WTC11 (cell line): Measurements from ENCODE around the gene NMRAL1. TPM values are rescaled to one million over a fixed set of nuclear protein-coding genes. Genes with fewer than 3 reads are reported as not detected.

Experiments
- ATAC-seq: fragments of 200-7000 bp; cut with Tn5 transposase; 2 replicates; pipeline ENCODE4 v1.10.0; 2021; ENCODE audit warnings: mild to moderate bottlenecking, moderate library complexity
- CTCF ChIA-PET: fragments of 300-600 bp; sonication (Branson Sonifier 250); formaldehyde crosslinking; loops from one replicate; lab custom pipeline; 2021; ENCODE audit warnings: antibody characterized with exemption; lab: Charles Lee
- POLR2A ChIA-PET: fragments of 350-600 bp; sonication (Branson Sonifier 250); formaldehyde crosslinking; loops from one replicate; lab custom pipeline; 2021; ENCODE audit warnings: antibody characterized with exemption; lab: Charles Lee
- DNase-seq: peaks from one replicate; pipeline ENCODE4 v3.0.0; 2021; ENCODE audit warnings: low spot score
- H3K27ac Mint-ChIP-seq: 2 replicates; pipeline ENCODE4 v1.8.0; 2021; ENCODE audit warnings: mixed read lengths
- H3K27me3 Mint-ChIP-seq: 2 replicates; pipeline ENCODE4 v1.8.0; 2021; ENCODE audit warnings: low read depth, mild to moderate bottlenecking, moderate library complexity, mixed read lengths
- H3K36me3 Mint-ChIP-seq: 2 replicates; pipeline ENCODE4 v1.8.0; 2021; ENCODE audit warnings: mixed read lengths
- H3K4me1 Mint-ChIP-seq: 2 replicates; pipeline ENCODE4 v1.8.0; 2022; ENCODE audit warnings: mixed read lengths
- H3K4me3 Mint-ChIP-seq: 2 replicates; pipeline ENCODE4 v1.8.0; 2021; ENCODE audit warnings: mild to moderate bottlenecking, moderate library complexity, mixed read lengths
- H3K9me3 Mint-ChIP-seq: 2 replicates; pipeline ENCODE4 v1.8.0; 2021; ENCODE audit warnings: mixed read lengths
- AFF4 ChIP-seq: sonication (generic); formaldehyde crosslinking; IDR thresholded peaks from 2 replicates; pipeline ENCODE4 v1.8.1; 2023; ENCODE audit warnings: mild to moderate bottlenecking, missing genetic modification reagents, borderline replicate concordance
- ATF1 ChIP-seq: sonication (generic); formaldehyde crosslinking; IDR thresholded peaks from 2 replicates; pipeline ENCODE4 v1.8.1; 2023; ENCODE audit warnings: mild to moderate bottlenecking, moderate library complexity, missing genetic modification reagents
- ATF6 ChIP-seq: sonication (generic); formaldehyde crosslinking; IDR thresholded peaks from 2 replicates; pipeline ENCODE4 v1.8.1; 2023; ENCODE audit warnings: mild to moderate bottlenecking, missing genetic modification reagents
- E2F4 ChIP-seq: sonication (generic); formaldehyde crosslinking; IDR thresholded peaks from 2 replicates; pipeline ENCODE4 v1.8.1; 2022; ENCODE audit warnings: low read depth, mild to moderate bottlenecking, moderate library complexity, missing genetic modification reagents, borderline replicate concordance
- ESRRA ChIP-seq: sonication (generic); formaldehyde crosslinking; IDR thresholded peaks from 2 replicates; pipeline ENCODE4 v1.8.1; 2022; ENCODE audit warnings: mild to moderate bottlenecking, missing genetic modification reagents, borderline replicate concordance
- GTF2I ChIP-seq: fragments of 250-450 bp; sonication (Bioruptor Pico); conservative IDR thresholded peaks from 2 replicates; pipeline ENCODE4 v1.4.0; 2021; ENCODE audit warnings: mild to moderate bottlenecking
- HMGXB4 ChIP-seq: sonication (generic); formaldehyde crosslinking; IDR thresholded peaks from 2 replicates; pipeline ENCODE4 v1.8.1; 2023; ENCODE audit warnings: mild to moderate bottlenecking, moderate library complexity, missing genetic modification reagents
- IRF1 ChIP-seq: sonication (generic); formaldehyde crosslinking; IDR thresholded peaks from 2 replicates; pipeline ENCODE4 v1.8.0; 2023; ENCODE audit warnings: missing genetic modification reagents
- IRF2 ChIP-seq: sonication (generic); formaldehyde crosslinking; IDR thresholded peaks from 2 replicates; pipeline ENCODE4 v1.8.0; 2022; ENCODE audit warnings: low read depth, missing genetic modification reagents, borderline replicate concordance
- KAT7 ChIP-seq: sonication (generic); formaldehyde crosslinking; IDR thresholded peaks from 2 replicates; pipeline ENCODE4 v1.8.1; 2023; ENCODE audit warnings: missing genetic modification reagents, mild to moderate bottlenecking, borderline replicate concordance
- RELA ChIP-seq: sonication (generic); formaldehyde crosslinking; IDR thresholded peaks from 2 replicates; pipeline ENCODE4 v1.8.1; 2022; ENCODE audit warnings: missing genetic modification reagents, mild to moderate bottlenecking, borderline replicate concordance
- SMAD3 ChIP-seq: sonication (generic); formaldehyde crosslinking; IDR thresholded peaks from 2 replicates; pipeline ENCODE4 v1.8.0; 2022; ENCODE audit warnings: missing genetic modification reagents, mild to moderate bottlenecking, borderline replicate concordance
- SMAD4 ChIP-seq: sonication (generic); formaldehyde crosslinking; IDR thresholded peaks from 2 replicates; pipeline ENCODE4 v1.8.0; 2022; ENCODE audit warnings: mild to moderate bottlenecking, missing genetic modification reagents
- USF2 ChIP-seq: sonication (generic); formaldehyde crosslinking; IDR thresholded peaks from 2 replicates; pipeline ENCODE4 v1.8.1; 2023; ENCODE audit warnings: mild to moderate bottlenecking, missing genetic modification reagents, moderate library complexity
- ZNF138 ChIP-seq: sonication (generic); formaldehyde crosslinking; conservative IDR thresholded peaks from 2 replicates; pipeline ENCODE4 v1.8.1; 2022; ENCODE audit warnings: mild to moderate bottlenecking, moderate library complexity, missing genetic modification reagents
- ZNF219 ChIP-seq: sonication (generic); formaldehyde crosslinking; IDR thresholded peaks from 2 replicates; pipeline ENCODE4 v1.8.0; 2023; ENCODE audit warnings: missing genetic modification reagents, mild to moderate bottlenecking, borderline replicate concordance
- ZNF263 ChIP-seq: sonication (generic); formaldehyde crosslinking; IDR thresholded peaks from 2 replicates; pipeline ENCODE4 v1.8.1; 2022; ENCODE audit warnings: low read depth, mild to moderate bottlenecking, moderate library complexity, missing genetic modification reagents
- ZNF423 ChIP-seq: fragments of 250-450 bp; sonication (Bioruptor Pico); IDR thresholded peaks from 2 replicates; pipeline ENCODE4 v2.1.2; 2022; ENCODE audit warnings: mild to moderate bottlenecking, moderate library complexity
- total RNA-seq: library from RNA; stranded (reverse); gene quantifications from 3 replicates; pipeline ENCODE4 v1.2.3, GENCODE V29; 2021
- TF ChIP-seq, protein P1 (sequence below): sonication (generic); formaldehyde crosslinking; IDR thresholded peaks from 2 replicates; pipeline ENCODE4 v1.8.0; 2022; ENCODE audit warnings: mild to moderate bottlenecking, missing genetic modification reagents

Gene NMRAL1
- total RNA-seq, 1 experiment from 2014 or later, result 68.1 TPM

DNA sequence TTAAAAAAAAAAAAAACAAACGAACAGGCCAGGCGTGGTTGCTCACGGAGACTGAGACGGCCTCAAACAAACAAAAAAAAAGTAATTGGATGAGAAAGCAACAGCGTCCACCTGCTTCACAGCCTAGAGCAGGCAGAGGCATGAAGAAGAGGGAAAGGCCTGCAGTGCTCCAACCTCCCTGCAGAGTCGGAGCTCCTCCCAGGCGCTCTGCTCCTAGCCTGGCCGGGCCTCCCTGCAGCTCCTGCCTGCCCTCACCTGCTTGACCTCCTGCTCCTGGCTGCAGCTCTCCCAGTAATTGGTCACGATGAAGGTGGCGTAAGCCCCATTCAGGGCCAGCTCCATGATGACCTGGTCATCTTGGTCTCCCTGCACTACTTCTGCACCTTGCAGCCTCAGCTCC, 5.5 kb downstream of the NMRAL1 start (continued):
- TF ChIP-seq KAT7 (CRISPR knock-in tag), result no peak

DNA sequence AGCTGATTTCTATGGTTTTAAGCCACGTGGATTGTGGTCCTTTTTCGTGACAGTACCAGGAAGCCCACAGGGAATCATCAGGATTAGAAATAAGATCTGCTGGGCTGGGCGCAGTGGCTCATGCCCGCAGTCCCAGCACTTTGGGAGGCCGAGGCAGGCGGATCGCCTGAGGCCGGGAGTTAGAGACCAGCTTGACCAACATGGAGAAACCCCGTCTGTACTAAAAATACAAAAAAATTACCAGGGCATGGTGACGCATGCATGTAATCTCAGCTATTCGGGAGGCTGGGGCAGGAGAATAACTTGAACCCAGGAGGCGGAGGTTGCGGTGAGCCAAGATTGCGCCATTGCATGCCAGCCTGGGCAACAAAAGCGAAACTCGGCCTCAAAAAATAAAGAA, 6.5 kb downstream of the NMRAL1 start:
- peaks cover 41% of the 10 kb centered on the region for H3K36me3 Mint-ChIP-seq
- TF ChIP-seq IRF2 (no peak), SMAD3 (CRISPR knock-in tag) (no peak), SMAD4 (CRISPR knock-in tag) (no peak), ZNF263 (no peak), ZNF219 (CRISPR knock-in tag) (no peak), ESRRA (CRISPR knock-in tag) (no peak), ATF1 (no peak), AFF4 (no peak), USF2 (CRISPR knock-in tag) (no peak), IRF1 (CRISPR knock-in tag) (no peak), ZNF138 (CRISPR knock-in tag) (no peak), ATF6 (CRISPR knock-in tag) (no peak), E2F4 (CRISPR knock-in tag) (no peak), ZNF423 (no peak), HMGXB4 (CRISPR knock-in tag) (no peak), GTF2I (CRISPR knock-in tag) (no peak), RELA (CRISPR knock-in tag) (no peak)
- TF ChIP-seq, protein P1, sequence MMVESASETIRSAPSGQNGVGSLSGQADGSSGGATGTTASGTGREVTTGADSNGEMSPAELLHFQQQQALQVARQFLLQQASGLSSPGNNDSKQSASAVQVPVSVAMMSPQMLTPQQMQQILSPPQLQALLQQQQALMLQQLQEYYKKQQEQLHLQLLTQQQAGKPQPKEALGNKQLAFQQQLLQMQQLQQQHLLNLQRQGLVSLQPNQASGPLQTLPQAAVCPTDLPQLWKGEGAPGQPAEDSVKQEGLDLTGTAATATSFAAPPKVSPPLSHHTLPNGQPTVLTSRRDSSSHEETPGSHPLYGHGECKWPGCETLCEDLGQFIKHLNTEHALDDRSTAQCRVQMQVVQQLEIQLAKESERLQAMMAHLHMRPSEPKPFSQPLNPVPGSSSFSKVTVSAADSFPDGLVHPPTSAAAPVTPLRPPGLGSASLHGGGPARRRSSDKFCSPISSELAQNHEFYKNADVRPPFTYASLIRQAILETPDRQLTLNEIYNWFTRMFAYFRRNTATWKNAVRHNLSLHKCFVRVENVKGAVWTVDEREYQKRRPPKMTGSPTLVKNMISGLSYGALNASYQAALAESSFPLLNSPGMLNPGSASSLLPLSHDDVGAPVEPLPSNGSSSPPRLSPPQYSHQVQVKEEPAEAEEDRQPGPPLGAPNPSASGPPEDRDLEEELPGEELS (CRISPR knock-in tag), result no peak

More for the DNA sequence above, 6.5 kb downstream of the NMRAL1 start:
- peaks cover under 1% of the 10 kb centered on the region for H3K4me1 Mint-ChIP-seq
- DNase-seq (no peak), ATAC-seq (no peak)
- no peak overlapping the region for H3K27ac Mint-ChIP-seq
- H3K4me3 Mint-ChIP-seq, result no peak overlapping the region
- POLR2A ChIA-PET, result no interaction called here
- no peaks in the 10 kb centered on the region for H3K27me3 Mint-ChIP-seq
- no peaks in the 10 kb centered on the region for H3K9me3 Mint-ChIP-seq
- CTCF ChIA-PET, result interaction anchor here (0.6 to 1.0 kb wide), 2 partner anchors 8 to 82 kb away, joined by 3 read pairs; partner anchors contain the start of gene HMOX2
